GDM1 (cell line): ENCODE measurements around the gene DPM1.

Experiments used
- DNase-seq: peaks from one replicate; lab custom pipeline; 2025; lab: John Stamatoyannopoulos, UW

Gene DPM1

DNA sequence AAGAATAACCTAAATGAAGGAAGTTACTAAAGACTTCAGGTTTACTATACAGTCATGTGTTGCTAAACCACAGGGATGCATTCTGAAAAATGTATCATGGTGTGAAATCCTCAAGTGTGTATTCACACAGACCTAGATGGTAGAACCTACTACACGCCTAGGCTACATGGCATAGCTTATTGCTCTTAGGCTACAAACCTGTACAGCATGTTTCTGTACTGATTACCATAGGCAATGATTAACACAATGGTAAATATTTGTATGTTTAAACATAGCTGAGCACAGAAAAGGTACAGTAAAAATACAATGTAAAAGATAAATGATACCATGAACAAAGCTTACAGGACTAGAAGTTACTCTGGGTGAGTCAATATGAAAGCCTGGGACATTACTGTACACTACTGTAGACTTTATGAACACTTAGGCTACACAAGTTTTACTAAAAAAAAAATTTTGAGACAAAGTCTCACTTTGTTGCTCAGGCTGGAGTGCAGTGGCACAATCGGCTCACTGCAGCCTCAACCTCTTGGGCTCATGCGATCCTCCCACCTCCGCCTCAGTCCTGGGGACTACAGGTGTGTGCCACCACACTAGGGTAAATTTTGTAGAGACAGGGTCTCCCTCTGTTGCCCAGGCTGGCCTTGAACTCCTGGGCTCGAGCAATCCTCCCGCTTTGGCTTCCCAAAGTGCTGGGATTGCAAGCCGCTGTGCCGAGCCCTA lies 63.1 kb downstream of the DPM1 start:
- no peak for DNase-seq

DNA sequence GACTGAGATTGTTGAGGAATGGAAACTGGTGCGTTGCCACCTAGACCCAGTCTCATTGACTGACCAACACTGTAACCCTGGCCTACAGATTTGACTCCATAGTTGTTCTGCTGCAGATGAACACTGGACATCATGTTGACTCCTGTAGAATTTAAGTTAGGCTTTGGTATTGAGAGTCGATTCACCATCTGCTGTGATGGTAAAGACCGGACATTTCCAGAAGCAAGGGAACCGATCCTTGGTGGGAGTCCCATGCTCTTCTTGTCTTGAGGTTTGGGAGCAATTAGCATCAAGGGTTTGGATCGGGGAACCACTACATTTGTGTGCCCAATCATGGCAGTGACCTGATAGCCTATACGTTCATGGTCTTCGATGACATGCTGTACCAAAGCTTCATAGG lies 64.7 kb downstream of the DPM1 start:
- no peak for DNase-seq

DNA sequence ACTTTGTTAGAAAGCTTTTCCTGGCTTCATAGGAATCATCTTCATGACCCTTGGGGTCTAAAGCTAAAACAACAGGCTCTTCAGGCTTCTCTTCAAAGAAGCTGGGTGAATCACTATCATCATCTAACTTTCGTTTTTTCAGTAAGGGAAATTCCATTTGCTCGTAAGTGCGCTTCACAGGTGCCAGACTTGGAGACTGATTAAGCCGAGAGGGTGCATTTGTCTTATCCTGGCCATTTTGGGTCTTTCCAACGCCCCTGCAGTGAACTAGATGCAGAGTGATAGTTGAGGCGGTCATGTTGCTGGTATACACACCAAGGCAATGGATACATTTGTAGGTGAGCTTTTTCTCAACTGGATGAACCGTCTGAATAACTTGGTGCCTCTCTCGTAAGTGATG lies 65.9 kb downstream of the DPM1 start:
- no peak for DNase-seq

- DNase-seq, result no peak
Measured at GRCh38 chr20:50891138-50891537, 67.2 kb downstream of the DPM1 start.

DNA sequence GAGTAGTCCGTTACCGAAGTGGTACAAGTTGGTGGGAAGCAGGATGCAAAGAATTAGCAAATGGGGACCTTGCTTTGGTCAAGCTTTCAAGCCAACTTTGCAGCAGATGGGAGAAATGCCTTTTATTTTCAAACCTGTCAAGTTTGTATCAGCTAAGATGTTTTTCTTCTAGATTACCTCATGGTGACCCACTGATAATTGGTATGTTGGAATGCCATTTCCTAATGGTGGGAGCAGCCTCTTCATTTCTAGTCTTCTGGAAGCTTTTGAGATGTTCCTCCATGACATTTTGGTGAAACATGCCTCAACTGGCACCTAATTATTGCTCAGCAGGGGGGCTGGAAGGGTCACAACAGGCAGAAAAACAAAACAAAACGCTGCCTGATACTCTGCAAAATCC lies 70.8 kb downstream of the DPM1 start:
- no peak for DNase-seq

GRCh38 chr20:50886184-50886790 lies 72.0 kb downstream of the DPM1 start:
- no peak for DNase-seq

DNA sequence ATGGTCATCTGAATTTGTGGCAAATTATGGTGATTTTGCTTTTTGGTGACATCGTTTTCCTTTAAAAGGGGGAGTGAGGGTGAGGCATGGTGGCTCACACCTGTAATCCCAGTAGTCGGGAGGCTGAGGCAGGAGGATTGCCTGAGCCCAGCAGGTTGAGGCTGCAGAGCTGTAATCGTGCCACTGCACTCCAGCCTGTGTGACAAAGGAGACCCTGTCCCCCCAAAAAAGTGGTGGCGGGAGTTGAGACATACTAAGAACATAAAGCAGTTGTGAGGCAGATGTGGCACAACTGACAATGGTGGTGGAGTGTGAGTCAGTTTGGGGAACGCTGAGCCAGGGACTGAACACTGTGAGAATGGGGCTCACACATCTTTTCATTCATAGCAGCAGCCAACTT lies 72.6 kb downstream of the DPM1 start:
- no peak for DNase-seq

DNA sequence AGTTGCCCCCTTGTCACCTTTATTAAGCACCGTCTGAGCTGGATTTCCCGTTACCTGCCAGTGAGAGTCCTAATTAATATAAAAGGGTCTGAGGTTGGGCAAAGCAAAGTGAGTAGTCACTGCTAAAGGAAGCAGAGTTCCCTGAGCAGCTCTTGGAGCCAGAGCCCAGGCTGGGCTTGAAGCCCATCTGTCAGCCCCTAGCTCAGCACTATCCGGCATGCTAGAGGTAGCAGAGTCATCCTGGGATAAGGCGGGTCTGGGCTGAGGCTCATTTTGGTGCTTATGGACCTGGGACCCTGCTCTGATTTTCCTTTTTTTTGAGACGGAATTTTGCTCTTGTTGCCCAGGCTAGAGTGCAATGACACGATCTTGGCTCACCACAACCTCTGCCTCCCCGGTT lies 73.3 kb downstream of the DPM1 start:
- no peak for DNase-seq
